Sciatic nerve (tissue), 2 donors: ENCODE data around the gene CEP162. TPM values are rescaled to one million over a fixed set of nuclear protein-coding genes. Genes with fewer than 3 reads are reported as not detected.
"Not testable (repeated sequence)": the region's sequence is repeated elsewhere in the genome, so short reads cannot be mapped to it uniquely, and the experiment has no call there.

ENCODE experiments used
- ATAC-seq: fragments of 200-7000 bp; cut with Tn5 transposase; one replicate; pipeline ENCODE4 v1.9.1; 2020; ENCODE audit warnings: mild to moderate bottlenecking, moderate library complexity
- DNase-seq: peaks from one replicate; pipeline ENCODE4 v3.0.0-alpha.2; 2020; ENCODE audit warnings: low spot score
- intact Hi-C: fragments of 100-400 bp; cut with DNase I; formaldehyde crosslinking; loops from one replicate; pipeline ENCODE4 v1.14.2; 2022
- total RNA-seq: library from RNA; stranded (reverse); fragmentation: NEBNext Ultra II Directional; extraction: Animal tissue kit (Norgen Biotek cat#: 25700); gene quantifications from one replicate; pipeline ENCODE4 v1.2.1, GENCODE V29; 2021
- donor health status: DM: no; HTN: no; CAD: no.
- donor health status: DM: no; HTN: no; CAD: no.

The CEP162 gene
- total RNA-seq, 1 donor from 2014 or later: 17.0 TPM

DNA sequence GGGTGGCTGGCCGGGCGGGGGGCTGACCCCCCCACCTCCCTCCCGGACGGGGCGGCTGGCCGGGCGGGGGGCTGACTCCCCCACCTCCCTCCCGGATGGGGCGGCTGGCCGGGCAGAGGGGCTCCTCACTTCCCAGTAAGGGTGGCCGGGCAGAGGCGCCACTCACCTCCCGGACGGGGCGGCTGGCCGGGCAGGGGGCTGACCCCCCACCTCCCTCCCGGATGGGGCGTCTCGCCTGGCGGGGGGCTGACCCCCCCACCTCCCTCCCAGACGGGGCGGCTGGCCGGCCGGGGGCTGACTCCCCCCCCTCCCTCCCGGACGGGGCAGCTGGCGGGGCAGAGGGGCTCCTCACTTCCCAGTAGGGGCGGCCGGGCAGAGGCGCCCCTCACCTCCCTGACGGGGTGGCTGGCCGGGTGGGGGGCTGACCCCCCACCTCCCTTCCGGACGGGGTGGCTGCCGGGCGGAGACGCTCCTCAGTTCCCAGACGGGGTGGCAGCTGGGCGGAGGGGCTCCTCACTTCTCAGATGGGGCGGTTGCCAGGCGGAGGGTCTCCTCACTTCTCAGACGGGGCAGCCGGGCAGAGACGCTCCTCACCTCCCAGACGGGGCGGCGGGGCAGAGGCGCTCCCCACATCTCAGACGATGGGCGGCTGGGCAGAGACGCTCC lies 17.1 kb upstream of the CEP162 start:
- DNase-seq, intact Hi-C loops, ATAC-seq: not testable (repeated sequence)

GRCh38 chr6:84243240-84243639 lies 15.8 kb upstream of the CEP162 start:
- ATAC-seq (no peak), DNase-seq (no peak)
- intact Hi-C loops: no loop called here

- DNase-seq: no peak
- intact Hi-C loops: no loop called here
- ATAC-seq: no peak
Measured at GRCh38 chr6:84242265-84242664, 14.8 kb upstream of the CEP162 start.

GRCh38 chr6:84228198-84228543 lies 728 bp upstream of the CEP162 start:
- DNase-seq (no peak), ATAC-seq (no peak)
- intact Hi-C loops: loop anchor here (5.0 kb wide), 1 partner anchor 341 kb away; no protein-coding TSS in a partner anchor

DNA sequence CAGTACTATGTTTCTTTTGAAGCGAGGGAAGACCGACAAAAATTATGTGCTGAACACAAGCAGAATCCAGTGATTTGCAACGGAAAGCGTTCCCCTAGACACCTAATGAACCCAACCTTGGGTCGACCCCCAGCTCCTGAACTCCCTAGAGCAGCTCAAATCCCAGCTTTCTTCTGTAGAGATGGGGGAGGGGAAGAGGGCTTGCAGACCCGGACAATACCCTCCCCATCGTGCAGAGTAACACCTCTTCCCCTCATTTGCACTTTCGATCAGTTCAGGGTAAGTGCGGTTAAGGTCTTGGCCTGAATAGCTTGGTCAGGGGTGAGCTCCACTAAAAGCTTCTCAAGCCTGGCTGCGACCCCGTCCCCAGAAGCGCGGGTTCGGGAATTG lies 404 bp downstream of the CEP162 start:
- DNase-seq: no peak
- peak; percentile 27 for ATAC-seq
- intact Hi-C loops: loop anchor here (5.0 kb wide), 1 partner anchor 340 kb away; no protein-coding TSS in a partner anchor

GRCh38 chr6:84224251-84224650 lies 3.2 kb downstream of the CEP162 start:
- intact Hi-C loops: no loop called here
- DNase-seq (no peak), ATAC-seq (no peak)

GRCh38 chr6:84223608-84224007 lies 3.8 kb downstream of the CEP162 start:
- ATAC-seq, DNase-seq, intact Hi-C loops: not testable (repeated sequence)

GRCh38 chr6:84222426-84222825 lies 5.0 kb downstream of the CEP162 start:
- intact Hi-C loops: no loop called here
- no peak for ATAC-seq
- DNase-seq: no peak

DNA sequence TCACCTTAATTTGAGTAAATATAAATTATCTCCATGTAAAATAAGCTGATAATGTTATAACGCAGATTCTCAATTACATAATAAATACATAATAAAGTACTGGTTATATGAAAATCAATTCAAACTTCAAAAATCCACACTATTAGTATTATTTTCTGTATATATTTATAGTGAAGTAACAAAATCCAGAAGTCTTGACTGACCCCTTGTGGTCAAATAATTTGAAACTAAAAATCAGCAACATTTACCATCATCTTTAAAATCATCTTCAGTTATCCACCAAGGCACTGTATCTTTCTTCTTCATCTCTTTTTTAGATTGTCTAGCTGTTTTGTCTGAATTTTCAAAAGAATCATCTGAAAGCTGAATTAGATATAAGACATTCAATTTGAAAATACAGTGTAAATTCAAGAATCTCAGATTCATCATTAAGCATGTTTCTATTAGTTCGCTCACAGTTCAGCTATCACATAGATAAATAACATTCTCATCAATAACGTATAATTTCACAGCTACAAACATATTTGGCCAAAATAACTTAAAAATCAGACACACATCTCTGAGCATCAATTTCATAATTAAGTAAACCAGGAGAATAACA lies 6.5 kb downstream of the CEP162 start:
- DNase-seq (no peak), ATAC-seq (no peak)
- intact Hi-C loops: no loop called here

- intact Hi-C loops: no loop called here
- ATAC-seq (no peak), DNase-seq (no peak)
Measured at GRCh38 chr6:84218091-84218490, 9.4 kb downstream of the CEP162 start.

DNA sequence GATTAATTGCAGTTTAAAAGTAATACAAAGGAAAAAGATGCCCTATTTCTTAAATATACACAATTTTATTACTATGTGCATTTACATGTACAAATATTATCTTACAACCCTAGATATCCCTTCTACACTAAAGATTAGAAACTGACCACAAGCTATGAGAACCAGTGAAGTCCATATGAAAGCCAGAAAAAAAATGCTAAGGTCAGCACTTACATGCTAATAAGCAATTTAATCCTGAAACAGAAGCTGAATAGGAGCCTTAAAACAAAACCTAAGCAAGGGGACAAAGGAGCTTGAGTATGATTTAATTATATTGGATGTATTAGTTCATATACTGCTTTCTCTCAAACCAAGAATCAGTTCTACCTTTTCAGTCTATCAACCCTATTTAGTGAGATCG lies 14.2 kb downstream of the CEP162 start:
- DNase-seq (no peak), ATAC-seq (no peak)
- intact Hi-C loops: no loop called here

GRCh38 chr6:84204011-84204410 lies 23.4 kb downstream of the CEP162 start:
- intact Hi-C loops: no loop called here
- DNase-seq (no peak), ATAC-seq (no peak)

- intact Hi-C loops, DNase-seq, ATAC-seq: not testable (repeated sequence)
Measured at GRCh38 chr6:84199987-84200386, 27.5 kb downstream of the CEP162 start.

DNA sequence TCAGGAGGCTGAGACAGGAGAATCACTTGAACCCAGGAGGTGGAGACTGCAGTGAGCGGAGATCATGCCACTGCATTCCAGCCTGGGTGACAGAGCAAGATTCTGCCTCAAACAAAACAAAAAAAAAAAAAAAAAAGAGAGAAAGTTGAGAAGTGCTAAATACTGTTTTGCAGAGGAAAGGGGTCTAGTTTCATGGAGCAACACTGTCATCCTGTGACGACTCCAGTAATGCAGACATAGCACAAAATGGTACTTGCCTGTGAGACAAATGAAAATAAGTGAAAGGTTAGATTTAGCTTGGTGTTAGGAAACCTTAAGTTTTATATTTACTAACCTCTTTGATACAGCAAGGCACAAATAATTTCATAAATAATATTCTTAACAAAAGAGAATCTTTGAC lies 29.7 kb downstream of the CEP162 start:
- DNase-seq: no peak
- intact Hi-C loops: no loop called here
- ATAC-seq: no peak

GRCh38 chr6:84193114-84193708 lies 34.2 kb downstream of the CEP162 start:
- intact Hi-C loops: no loop called here
- no peak for DNase-seq
- ATAC-seq: no peak

DNA sequence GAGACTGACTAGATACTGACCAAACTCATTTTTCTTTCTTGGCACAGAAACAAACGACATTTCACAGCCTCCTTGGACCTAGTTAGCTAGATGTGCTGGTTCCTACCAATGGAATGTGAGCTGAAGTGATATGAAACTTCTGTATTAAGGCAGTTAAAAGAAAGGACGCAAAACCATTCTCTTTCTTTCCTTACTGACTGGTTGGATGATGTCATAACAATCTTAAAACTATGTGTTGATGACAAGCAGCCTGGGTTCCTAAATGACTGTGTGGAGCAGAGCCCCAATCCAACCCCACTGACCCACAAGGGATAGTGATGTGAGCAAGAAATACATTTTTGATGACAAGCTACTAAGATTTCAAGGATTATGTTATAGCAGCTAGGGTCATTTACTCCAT lies 35.6 kb downstream of the CEP162 start:
- intact Hi-C loops: no loop called here
- no peak for DNase-seq
- ATAC-seq: no peak

DNA sequence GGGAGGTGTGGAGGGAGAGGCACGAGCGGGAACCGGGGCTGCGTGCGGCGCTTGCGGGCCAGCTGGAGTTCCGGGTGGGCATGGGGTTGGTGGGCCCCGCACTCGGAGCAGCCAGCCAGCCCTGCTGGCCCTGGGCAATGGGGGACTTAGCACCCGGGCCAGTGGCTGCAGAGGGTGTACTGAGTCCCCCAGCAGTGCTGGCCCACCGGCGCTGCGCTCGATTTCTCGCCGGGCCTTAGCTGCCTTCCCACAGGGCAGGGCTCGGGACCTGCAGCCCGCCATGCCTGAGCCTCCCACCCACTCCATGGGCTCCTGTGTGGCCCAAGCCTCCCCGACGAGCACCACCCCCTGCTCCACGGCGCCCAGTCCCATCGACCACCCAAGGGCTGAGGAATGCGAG lies 38.1 kb downstream of the CEP162 start:
- ATAC-seq, intact Hi-C loops, DNase-seq: not testable (repeated sequence)

DNA sequence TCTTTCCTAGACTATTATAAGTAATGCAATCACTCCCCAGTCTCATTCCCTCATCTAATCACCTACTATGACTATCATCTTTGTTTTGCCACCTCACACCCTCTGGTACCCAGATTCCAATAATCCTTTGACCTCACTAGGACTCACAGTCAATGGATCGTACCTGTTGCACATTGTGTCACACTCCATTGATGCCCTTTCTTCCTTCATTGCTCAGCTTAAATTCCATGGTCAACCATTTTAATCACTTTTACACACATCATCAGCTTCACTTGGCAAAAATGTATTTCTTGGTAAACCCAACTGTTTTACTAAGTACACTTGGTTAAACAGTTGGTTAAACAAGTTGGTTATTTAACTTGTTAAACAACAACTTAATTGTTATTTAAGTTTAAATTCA lies 44.0 kb downstream of the CEP162 start:
- intact Hi-C loops: no loop called here
- no peak for ATAC-seq
- DNase-seq: no peak

DNA sequence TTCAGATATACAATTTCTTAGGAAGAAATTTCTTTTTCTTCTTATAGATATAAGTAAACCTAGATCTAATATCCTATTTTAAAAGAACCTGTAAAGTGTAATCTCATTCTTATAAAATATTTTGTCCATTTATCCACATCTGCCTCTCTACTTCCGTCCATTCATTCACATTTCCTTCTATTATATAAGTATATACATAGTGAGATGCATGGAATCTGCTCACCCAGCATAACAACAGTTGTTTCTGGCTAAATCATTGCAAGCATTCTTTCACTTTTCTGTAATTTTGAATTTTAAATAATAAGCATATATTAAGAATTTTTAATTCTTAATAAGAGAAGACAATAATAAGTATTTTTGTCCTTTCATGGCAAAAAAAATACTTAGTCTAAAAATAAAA lies 45.4 kb downstream of the CEP162 start:
- DNase-seq (no peak), ATAC-seq (no peak)
- intact Hi-C loops: no loop called here

DNA sequence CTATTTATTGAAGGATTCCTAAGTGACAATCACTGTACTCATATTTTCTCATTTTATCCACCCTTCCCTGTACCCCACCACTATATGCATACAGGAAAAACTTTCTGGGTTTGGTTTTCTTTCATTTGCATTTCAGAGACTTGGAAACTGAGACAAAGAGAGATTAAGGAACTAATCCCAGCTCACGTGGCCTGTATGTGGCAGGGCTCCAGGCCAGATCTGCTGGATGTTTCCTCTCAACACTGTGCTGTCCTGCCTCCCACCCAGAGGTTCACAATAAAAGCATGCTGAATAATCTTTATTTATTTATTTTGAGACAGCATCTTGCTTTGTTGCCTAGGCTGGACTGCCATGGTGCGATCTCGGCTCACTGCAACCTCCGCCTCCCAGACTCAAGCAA lies 50.2 kb downstream of the CEP162 start:
- DNase-seq: no peak
- no peak for ATAC-seq
- intact Hi-C loops: no loop called here

DNA sequence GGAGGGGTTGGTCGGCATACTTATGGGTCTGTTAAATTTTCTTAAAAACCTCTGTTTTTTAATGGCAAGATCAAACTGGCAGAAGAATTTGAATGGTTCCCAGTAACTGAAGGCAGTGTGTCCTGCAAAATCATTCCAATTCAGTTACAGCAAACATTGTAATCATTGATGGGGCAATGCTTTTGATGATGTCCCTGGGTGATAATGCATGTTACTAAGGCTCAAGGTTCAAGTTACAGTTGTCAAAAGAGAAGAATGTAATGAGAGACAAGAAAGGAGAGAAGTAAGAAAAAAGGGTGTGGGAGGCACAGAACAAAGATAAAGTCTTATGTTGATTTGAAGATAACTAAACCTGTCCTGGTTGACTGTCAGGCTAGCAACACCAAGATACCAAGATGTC lies 54.9 kb downstream of the CEP162 start:
- no peak for ATAC-seq
- intact Hi-C loops: no loop called here
- DNase-seq: no peak
